Astrocyte (in vitro differentiated cells and primary cell): ENCODE data around the gene INPP5J.

Experiments
- CTCF ChIP-seq: IDR thresholded peaks from 2 replicates; pipeline ENCODE4 v1.5.1; 2011; ENCODE audit warnings: low read depth, mild to moderate bottlenecking, inconsistent platforms, low read length, moderate library complexity; ENCODE audit not compliant: insufficient read depth
- EZH2 ChIP-seq: IDR thresholded peaks from 2 replicates; pipeline ENCODE4 v1.6.1; 2012; ENCODE audit warnings: mild to moderate bottlenecking, low read length, inconsistent platforms; ENCODE audit not compliant: insufficient read depth

- TF ChIP-seq CTCF: no peak
- no peak for TF ChIP-seq EZH2
These were observed 4.1 kb downstream of the INPP5J start for GRCh38 chr22:31126869-31127175.
